Forelimb muscle (tissue), 1 donor: Measurements from ENCODE around the gene PLN. TPM values are rescaled to one million over a fixed set of nuclear protein-coding genes. Genes with fewer than 3 reads are reported as not detected.

Experiments used
- DNase-seq: peaks from one replicate; pipeline ENCODE4 v3.0.0-alpha.2; 2013; ENCODE audit warnings: low read depth
- polyA plus RNA-seq: library from polyadenylated mRNA; unstranded; fragments of 120-200 nt; gene quantifications from one replicate; pipeline ENCODE4 v1.2.1, GENCODE V29; 2013; ENCODE audit not compliant: insufficient read length

PLN gene
- polyA plus RNA-seq, 1 donor, result 5.4 TPM

DNA sequence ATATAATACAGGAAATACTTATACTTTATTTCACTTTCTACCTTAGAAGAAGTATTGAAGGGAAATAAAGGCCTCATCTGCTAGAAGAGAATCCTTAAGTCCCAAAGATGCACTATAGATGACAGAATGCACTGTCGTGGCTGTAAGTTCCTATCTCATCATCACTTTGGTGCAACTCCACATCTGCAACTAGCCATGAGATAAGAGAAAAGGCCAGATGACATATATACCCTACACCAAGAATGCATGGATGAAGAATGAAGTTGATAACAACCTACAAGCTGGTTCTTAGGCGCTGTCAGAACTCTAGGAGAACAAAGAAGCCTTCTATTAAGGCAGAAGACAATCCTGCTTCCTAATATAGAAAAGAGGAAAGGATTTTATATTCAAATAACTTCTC lies 11.6 kb upstream of the PLN start:
- DNase-seq, result no peak

DNA sequence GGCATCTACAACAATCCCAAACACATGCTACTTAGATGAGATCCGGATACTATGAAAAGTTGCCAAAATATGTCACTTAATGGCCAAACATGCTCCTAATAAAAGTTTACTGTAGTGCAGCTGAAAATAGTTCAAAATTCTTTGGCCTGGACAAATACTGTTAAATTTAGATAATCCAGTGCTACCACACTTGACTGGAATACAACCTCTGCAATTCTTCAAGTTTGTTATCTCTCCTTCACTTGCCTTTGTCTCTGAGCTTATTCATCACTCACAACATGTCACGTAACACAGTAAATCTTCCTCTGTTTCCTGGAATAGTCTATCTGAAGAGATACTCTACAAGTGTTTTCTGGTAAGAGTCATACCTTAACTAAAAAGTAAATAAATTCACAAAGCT lies 10.5 kb upstream of the PLN start:
- peak; percentile 26 for DNase-seq

DNA sequence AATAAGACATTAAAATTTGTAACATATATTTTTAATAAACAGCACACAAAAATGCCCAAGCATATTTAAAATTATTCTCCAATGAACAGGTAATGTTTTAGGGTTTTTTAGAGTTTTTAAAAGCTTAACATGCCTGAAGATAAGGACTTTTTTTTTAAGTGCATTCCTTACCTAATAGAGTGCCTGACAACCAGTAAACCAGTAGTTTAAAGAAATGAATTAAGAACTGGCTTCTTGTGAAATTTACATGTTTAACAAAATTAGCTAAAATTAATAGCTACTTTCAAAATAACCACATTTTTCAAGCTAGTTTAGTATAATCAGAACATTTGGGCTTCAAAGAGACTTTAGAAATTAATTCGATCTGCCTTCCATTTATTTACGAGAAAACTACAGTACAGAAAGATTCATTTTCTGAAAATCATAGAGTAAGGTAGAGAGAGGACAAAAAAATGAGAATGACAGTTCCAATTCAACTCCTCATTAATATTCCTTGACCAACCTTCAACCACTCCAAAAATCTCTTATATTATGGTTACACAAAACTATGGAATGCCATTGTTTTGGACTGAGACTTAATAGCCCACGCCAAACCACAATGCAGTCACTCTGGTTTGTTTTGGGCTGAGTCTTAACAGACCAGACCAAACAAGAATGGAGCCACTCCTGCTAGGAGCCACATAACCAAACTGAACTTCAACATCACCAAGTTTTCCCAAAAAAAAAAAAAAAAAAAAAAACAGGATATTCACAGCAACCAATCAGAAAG lies 5.7 kb upstream of the PLN start:
- no peak for DNase-seq

DNA sequence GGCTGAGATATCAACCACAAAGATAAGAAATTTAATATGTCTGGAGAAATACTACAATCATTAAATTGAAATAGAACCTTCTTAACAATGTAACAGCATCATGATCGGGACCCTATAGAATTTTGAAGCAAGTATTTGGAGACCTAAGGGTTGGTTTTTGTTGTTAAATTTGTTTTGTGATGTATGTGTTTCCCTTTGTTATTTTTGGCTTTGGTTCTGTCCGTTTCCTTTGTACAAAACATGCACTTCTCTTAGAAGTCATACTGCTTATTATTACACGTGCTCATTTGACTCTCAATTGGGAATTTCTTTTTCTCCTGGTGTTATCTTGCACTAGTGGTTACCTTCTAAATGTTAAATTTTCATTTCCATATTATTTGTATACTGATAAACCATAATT lies 4.0 kb upstream of the PLN start:
- DNase-seq, result no peak

DNA sequence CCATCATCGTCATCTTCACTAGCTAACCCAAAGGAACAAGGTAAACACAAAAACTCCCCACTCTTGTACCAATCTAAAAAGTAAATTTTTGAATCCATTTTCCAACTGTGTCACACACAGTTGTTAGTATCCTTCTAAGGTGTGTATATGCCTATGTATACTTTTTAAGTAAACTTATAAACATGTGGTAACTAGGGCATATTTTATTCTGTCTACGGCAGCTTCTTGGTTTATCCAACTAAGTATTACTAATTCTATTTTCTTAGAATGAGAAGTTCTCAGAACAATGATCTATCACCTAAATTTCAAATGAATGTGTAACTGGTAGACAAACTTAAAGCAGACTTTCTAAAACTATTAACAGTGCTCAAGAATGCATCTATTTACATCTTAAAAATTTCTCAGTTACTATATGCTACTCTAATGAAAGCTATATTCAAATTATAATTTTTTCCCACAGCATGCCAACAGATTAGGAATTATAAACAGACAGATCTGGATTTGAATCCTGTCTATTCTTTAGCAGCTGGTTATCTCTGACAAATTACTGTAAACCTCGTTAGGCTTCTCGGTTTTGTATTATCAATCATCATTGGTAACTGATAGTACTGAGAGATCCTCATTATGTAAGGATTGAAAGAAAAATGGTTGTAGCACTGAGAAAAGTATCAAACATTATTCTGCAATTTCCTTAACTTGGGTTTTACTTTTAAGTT lies 1.8 kb upstream of the PLN start:
- no peak for DNase-seq

DNA sequence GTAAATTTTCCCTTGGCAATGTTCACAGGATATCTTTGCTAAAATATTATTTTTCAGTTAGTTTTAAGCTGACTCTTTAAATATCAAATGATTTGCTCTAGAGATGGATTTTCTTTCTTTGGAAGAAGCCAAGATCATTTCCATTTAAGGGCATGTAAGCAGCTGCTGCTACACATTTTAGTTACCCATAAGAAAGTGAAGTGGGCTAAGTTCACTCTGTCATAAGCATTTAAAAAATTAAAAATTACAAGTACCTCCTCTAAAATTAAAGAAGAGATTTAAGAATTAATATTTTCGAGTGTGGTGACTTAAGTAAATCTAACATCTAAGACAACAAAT lies 1.2 kb upstream of the PLN start:
- no peak for DNase-seq

DNA sequence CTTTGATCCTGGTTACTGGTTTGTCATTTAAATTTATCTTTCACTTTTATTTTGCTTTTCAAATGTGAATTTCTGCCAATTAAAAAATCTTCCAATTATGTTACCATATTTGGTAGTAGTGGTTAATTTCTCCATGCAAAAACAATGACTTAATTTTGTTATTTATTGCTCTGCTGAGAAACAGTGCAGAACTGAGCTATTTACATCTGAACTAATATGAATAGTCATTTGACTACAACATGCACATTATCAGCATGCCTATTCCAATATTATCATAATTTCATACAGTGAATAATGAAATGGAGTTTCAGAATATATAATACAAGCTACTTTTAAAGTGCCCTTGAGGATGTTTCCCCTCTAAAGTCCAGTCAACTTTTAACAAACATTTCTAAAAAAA lies 517 bp downstream of the PLN start:
- no peak for DNase-seq

DNA sequence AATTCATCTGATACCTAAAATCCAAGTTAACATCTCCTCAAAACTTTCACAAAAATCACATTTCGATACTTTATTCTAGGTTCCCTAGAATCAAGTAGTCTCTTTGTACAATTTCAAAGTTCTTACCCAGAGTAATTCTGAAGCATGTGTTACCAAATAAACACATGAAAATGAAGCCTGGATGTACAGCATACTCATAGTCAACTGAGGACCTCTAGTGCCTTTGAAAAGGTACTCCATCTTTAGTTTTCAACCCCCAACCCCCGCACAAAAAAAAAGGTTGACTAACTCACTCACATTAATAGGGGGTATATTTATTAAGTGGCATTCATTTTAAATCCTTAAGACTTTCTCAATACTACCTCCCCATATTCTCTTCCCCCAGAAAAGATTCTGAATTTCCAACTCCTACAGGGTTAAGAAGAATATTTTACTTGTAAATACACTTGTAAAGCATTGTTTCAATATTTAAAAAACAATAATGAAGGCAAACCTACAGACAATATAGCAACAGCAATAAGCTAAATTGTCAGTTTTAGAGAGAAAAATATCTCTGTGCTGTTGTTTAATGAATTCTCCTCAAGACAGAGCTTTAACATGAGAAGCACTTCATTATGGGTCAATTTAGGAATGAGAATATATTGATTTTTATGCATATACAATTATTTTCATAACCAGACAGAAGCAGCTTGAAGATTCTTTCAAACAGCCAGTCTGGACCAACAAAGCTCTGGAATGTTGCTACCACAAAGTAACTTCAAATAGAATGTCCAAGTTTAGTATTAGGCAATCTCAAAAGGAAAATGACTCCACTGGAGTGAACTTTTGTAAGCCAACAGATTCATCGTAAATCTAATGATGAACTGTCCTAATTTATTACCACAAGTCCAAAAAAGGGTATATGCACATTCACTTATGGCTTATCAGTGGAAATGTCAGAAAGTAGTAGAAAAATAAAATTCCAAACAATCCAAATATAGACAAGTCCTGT lies 3.3 kb downstream of the PLN start:
- peak; percentile 19 for DNase-seq

DNA sequence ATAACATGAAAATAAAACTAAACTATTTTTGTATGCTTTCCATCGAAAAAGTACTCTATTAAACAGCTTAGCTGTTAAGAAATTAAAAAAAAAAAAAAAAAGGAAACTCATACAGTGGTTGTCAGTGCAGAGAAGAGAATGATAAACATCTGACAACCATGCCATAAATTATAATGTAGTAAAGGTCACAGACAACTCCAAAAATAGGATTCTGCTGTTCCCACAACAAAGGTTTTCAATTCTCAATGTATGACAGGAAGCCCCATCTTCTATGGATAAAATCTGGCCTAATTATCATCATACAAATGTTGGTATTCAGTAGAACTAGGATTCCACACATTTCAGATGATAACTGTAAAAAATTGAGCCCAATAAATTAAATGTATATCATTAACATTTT lies 5.0 kb downstream of the PLN start:
- no peak for DNase-seq

DNA sequence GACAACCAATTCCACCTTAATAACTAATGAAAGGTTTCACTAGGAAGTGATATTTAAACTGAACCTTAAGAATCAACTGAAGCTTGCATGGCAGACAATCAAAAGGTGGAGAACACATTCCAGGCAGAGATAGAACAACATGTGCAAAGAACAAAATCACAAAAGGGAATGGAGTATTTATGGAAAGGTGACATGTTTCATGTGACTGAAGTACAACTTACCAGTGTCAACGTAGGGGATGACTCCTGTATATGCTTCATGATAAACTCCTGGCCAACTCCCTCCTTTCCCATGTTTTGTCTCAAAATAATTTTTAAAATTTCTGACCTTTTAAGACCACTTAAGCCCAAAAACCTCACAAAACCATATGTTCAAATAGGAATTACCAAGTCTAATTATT lies 6.6 kb downstream of the PLN start:
- no peak for DNase-seq

DNA sequence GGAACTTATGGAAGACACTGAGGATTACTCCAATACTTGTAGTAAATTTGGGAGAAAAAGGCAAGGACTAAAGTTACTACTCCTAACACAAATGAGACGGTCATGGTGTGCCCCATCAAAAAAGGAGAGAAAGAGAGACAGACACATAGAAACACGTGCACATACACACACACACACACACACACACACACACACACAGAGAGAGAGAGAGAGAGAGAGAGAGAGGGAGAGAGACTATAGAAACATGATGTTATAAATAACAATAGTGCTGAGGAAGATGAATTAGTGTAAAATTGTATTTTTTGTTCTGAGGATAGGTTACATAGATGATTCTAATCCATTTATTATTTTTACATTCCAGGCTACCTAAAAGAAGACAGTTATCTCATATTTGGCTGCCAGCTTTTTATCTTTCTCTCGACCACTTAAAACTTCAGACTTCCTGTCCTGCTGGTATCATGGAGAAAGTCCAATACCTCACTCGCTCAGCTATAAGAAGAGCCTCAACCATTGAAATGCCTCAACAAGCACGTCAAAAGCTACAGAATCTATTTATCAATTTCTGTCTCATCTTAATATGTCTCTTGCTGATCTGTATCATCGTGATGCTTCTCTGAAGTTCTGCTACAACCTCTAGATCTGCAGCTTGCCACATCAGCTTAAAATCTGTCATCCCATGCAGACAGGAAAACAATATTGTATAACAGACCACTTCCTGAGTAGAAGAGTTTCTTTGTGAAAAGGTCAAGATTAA lies 10.5 kb downstream of the PLN start:
- no peak for DNase-seq

DNA sequence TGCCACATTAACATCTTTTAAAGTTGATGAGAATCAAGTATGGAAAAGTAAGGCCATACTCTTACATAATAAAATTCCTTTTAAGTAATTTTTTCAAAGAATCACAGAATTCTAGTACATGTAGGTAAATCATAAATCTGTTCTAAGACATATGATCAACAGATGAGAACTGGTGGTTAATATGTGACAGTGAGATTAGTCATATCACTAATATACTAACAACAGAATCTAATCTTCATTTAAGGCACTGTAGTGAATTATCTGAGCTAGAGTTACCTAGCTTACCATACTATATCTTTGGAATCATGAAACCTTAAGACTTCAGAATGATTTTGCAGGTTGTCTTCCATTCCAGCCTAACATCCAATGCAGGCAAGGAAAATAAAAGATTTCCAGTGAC lies 11.6 kb downstream of the PLN start:
- no peak for DNase-seq

DNA sequence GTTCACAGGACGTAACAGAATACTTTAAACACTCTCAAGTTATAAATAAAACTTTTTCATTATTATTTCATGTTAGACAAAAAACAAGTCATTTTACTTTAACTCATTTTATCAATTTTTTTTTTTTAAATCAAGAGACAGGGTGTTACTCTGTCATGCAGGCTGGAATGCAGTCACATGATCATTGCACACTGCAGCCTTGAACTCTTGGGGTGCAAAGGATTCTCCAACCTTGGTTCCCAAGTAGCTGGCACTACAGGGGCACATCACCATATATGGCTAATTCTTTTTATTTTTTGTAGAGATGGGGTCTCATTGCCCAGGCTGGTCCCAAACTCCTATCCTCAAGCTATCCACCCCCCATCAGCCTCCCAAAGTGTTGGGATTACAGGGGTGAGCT lies 14.2 kb downstream of the PLN start:
- no peak for DNase-seq

DNA sequence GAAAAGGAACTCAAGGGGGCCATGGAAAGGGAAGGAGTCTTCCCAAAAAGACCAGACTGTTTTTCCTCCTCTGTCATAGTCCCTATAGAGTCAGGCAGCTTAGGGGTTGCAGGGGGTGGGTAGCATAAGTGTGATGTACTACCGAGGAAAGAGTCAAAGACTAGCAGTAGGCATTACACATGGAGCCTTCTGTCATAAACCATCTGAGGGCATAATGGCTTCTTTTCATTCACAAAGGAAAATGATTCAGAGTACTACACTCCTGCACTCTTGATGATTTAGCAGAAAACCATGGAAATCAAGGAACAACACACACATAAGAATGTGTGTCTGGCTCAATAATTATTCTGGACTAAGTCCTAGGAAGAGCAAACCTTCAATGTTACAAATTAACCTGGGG lies 14.9 kb downstream of the PLN start:
- DNase-seq, result no peak

DNA sequence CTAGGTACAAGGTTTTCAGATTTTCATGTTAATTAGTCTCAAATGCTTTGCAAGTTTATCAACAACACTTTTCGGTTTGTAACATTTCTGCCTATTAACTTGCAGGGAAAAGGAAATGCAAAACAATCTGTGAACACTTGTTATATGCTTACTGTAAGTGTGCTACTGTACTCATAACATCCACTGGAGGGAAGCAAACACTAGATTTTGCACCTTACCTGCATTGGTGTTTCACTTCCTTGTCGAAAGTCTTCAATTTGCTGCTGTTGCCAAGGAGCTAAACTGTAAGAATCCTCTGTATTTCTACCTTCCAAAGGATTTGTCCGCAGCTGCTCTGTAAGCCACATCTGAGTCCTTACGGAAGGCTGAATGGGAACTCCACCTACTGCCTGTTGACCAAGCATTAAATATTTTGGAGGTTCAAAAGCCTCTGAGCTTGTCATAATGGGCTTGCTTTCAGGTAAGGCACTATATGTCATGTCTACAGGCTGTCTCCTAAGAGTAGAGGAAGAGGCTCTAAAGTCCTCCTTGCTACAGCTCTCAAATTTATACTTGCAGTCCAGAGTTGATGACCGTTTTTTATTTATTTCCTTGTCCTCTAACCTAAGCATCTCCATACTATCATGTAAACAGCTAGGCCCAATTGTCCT lies 17.3 kb downstream of the PLN start:
- peak; percentile 14 for DNase-seq

DNA sequence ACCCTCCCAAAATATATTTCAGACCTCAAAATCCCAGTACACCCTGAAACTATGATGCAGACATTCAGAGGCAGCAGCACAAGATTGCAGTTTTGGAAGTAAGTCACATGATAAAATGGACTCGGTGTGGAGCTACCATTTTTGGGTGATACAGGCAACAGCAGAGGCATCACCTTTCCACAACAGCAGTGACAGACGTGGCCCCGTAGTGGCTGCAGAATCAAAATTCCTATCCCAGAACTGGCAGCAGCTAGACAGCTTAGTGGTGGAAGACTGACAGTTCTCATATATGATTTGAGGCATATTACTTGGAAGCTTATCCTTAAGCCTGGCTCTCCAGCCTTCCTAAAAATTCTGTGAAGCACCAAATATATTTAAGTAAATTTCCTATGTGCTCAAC lies 19.9 kb downstream of the PLN start:
- no peak for DNase-seq

DNA sequence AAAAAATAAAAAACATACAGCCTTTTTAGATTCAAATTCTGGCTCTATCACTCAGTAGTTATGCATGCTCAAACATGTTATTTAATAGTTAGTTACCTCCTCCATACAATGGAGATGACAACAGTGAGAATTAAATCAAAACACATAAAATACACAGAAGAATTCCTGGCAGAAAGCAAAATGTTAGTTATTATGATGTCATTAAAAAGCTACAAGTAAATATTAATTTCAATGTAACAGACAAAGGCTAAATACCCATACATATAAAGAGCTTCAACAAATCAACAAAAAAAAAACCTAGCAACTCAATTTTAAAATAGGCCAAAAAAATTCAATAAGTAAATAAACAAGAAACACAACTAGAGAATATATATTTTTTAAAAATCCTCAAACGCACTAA lies 21.4 kb downstream of the PLN start:
- no peak for DNase-seq

DNA sequence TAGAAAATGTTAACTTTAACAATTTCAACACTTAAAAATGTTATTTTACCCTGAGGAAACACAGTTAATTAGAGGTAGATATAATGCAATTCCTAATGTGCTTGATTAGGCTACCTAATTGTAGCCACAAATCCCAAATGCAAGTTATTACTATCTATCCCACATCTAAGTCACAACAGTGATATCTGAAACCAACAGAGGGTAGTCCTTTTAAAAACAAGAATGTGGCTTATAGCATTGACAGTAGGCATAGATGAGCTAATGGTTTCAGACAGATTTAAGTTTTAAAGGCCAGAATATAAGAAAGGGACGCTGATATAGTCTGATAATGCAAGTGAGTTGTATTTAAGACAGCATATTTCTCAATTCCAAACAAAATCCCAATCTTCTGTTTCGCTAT lies 23.0 kb downstream of the PLN start:
- no peak for DNase-seq

DNA sequence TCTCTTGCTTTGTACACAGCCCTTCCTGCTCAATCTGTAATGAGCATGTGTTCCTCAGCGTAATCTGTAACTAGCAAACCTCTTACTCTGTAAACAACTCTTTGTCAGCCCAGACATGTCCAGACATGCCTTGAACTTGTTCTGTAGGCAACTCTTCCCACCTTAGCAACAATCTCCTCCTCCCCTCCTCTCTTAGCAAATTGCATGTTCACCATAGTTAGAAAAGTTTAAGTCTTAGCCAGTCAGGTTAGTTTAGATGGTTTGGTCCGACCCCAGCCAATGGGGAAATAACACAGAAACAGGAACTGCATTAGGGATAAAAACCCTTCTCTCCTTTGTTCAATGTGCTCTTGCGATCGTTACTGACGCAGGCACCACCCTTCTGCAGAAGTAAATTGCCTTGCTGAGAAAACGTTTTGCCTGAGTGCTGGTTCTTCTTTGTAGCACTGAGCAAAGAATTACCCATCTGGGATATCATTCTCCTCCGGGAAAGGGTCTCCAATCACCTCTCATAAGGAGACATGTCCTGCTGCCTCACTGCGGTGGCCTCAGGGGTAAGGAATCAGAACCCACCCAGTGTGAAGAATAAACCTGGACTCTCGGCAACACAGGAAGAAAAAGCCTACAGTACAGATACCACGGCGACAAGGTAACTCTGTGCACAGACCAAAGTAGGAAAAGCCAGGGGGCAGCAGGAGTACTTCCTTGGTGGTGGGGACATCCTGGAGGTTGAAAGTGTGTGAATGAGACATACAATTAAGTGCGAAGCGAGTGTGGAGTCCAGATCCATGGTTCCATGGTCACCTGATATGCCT lies 26.2 kb downstream of the PLN start:
- DNase-seq, result no peak

DNA sequence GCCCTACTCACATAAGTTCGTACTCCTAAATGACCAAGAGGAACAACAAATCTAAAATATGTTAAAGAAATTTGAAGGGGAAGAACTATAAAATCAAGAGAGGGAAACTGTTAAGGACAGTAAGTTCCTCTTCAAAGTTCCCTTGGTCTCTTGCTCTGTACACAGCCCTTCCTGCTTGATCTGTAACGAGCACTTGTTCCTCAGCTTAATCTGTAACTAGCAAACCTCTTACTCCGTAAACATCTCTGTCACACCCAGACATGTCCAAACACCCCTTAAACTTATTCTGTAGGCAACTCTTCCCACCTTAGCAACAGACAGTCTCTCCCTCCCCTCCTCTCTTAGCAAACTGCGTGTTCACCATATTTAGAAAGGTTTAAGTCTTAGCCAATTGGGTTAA lies 29.9 kb downstream of the PLN start:
- no peak for DNase-seq
